HepG2 (cell line): ENCODE data around the gene RPL41. TPM values are rescaled to one million over a fixed set of nuclear protein-coding genes. Genes with fewer than 3 reads are reported as not detected.
A peak's percentile ranks its signal among the peaks of the same experiment; 100 is the strongest.

Experiments used
- ATF6 ChIP-seq: sonication (generic); formaldehyde crosslinking; conservative IDR thresholded peaks from 2 replicates; pipeline ENCODE4 v1.4.0; 2020; ENCODE audit warnings: missing genetic modification reagents
- ZBTB40 ChIP-seq, 2 experiments: fragments of 450-650 bp in 1 of 2; sonication (generic) in 1 of 2; formaldehyde crosslinking in 1 of 2; IDR thresholded peaks; 2 replicates each; pipeline versions ENCODE4 v1.6.1 to v1.8.0; 2016 to 2022; ENCODE audit warnings: antibody characterized with exemption in 1 of 2, mild to moderate bottlenecking in 1 of 2, missing genetic modification reagents in 1 of 2
- ZNF407 ChIP-seq: sonication (generic); formaldehyde crosslinking; IDR thresholded peaks from one replicate; pipeline ENCODE4 v1.5.1; 2020; ENCODE audit warnings: mild to moderate bottlenecking, missing genetic modification reagents; ENCODE audit errors: not compliant biosample characterization
- ZNF580 ChIP-seq: IDR thresholded peaks from 2 replicates; pipeline ENCODE4 v1.6.1; 2016; ENCODE audit warnings: low read depth, borderline replicate concordance
- polyA plus RNA-seq, 8 experiments: library from polyadenylated mRNA; depleted of rRNA in 3 of 8; stranded (reverse) in 7 of 8; unstranded in 1 of 8; fragments of >200 nt; fragmentation: Illumina TruSeq in 4 of 8; extraction: Trizol in 4 of 8; gene quantifications; 2 replicates each; pipeline versions ENCODE4 v1.2.1 to v1.2.3, GENCODE V29; 2011 to 2016; ENCODE audit warnings: low read depth in 4 of 8, missing spikeins in 1 of 8, mixed read lengths in 1 of 8; ENCODE audit not compliant: insufficient read depth in 1 of 8
- total RNA-seq, 5 experiments: library from RNA; depleted of rRNA; stranded (reverse); fragments of >200 nt; fragmentation: Illumina TruSeq; extraction: Trizol; gene quantifications; 2 replicates each; pipeline ENCODE4 v1.2.3, GENCODE V29; 2016; ENCODE audit warnings: low read depth in 1 of 5

RPL41 gene
- total and polyA plus RNA-seq, 2 of the 13 experiments (the other 11 are each of a cell fraction or from before 2014, with no cell fraction given): 4,012 to 7,670 TPM

- 0 out of 2 replicates have a peak, but pooled peaks have one; percentile 39 for TF ChIP-seq ATF6 (CRISPR knock-in tag)
- peak; percentile 31; the same call in 1 of the 2 replicates for TF ChIP-seq ZBTB40 (IDR thresholded peaks at IDR 0.05)
- TF ChIP-seq ZBTB40 (CRISPR knock-in tag; IDR thresholded peaks at IDR 0.05): no peak; the same call in 1 of the 2 replicates
- peak; percentile 35; the same call in 1 of the 2 replicates for TF ChIP-seq ZNF580 (CRISPR knock-in tag)
- TF ChIP-seq ZNF407: no peak
Observed at GRCh38 chr12:56158029-56158925, 41.8 kb downstream of the RPL41 start, which contains the start of gene MYL6 (continued).
